IPS DF 6.9 (cell line): ENCODE measurements around the gene NLRC5.

ENCODE experiments used
- DNase-seq: peaks from one replicate; pipeline ENCODE4 v3.0.0-alpha.2; 2013; ENCODE audit warnings: low read depth, low spot score
- H3K27ac ChIP-seq: one replicate; pipeline ENCODE4 v1.5.1; 2013; ENCODE audit warnings: low read length, control low read depth
- H3K27me3 ChIP-seq: 2 replicates; pipeline ENCODE4 v1.6.1; 2013; ENCODE audit warnings: mild to moderate bottlenecking, low read length; ENCODE audit not compliant: control insufficient read depth, insufficient read depth
- H3K36me3 ChIP-seq: 2 replicates; pipeline ENCODE4 v1.6.1; 2013; ENCODE audit warnings: low read length; ENCODE audit not compliant: control insufficient read depth, insufficient read depth
- H3K4me1 ChIP-seq: 2 replicates; pipeline ENCODE4 v1.6.1; 2013; ENCODE audit warnings: low read length; ENCODE audit not compliant: control insufficient read depth, insufficient read depth
- H3K4me3 ChIP-seq: 2 replicates; pipeline ENCODE4 v1.5.1; 2013; ENCODE audit warnings: mild to moderate bottlenecking, low read length
- H3K9me3 ChIP-seq: 2 replicates; pipeline ENCODE4 v1.6.1; 2013; ENCODE audit warnings: low read length, inconsistent platforms; ENCODE audit not compliant: control insufficient read depth, insufficient read depth
- WGBS: extraction: QIAGEN DNeasy Blood & Tissue Kit; methylation state at CpG from one replicate; pipeline ENCODE4 v1.1.7; 2013; ENCODE audit warnings: mixed read lengths, missing lambda C conversion rate; ENCODE audit not compliant: insufficient read length, insufficient coverage; 5-methylcytosine and 5-hydroxymethylcytosine counted together

Gene NLRC5

GRCh38 chr16:57026778-57027062 is 37.4 kb downstream of the NLRC5 start:
- Histone ChIP-seq H3K4me1 (no peaks in the 10 kb centered on the region), H3K4me3 (no peak overlapping the region), H3K36me3 (no peaks in the 10 kb centered on the region), H3K9me3 (no peaks in the 10 kb centered on the region), H3K27ac (no peak overlapping the region), H3K27me3 (no peaks in the 10 kb centered on the region)
- no peak for DNase-seq
- no CpG with 5 or more reads among the region's 3 CpGs for WGBS

- H3K4me1 ChIP-seq = no peaks in the 10 kb centered on the region
- DNase-seq = no peak
- H3K9me3 ChIP-seq = no peaks in the 10 kb centered on the region
- WGBS = no CpG with 5 or more reads among the region's 2 CpGs
- no peaks in the 10 kb centered on the region for H3K27me3 ChIP-seq
- no peak overlapping the region for H3K4me3 ChIP-seq
- no peak overlapping the region for H3K27ac ChIP-seq
- no peaks in the 10 kb centered on the region for H3K36me3 ChIP-seq
Observed at GRCh38 chr16:57027067-57027466, 37.7 kb downstream of the NLRC5 start.

- Histone ChIP-seq H3K4me1 (no peaks in the 10 kb centered on the region), H3K27ac (no peak overlapping the region), H3K27me3 (no peaks in the 10 kb centered on the region), H3K9me3 (no peaks in the 10 kb centered on the region), H3K4me3 (no peak overlapping the region), H3K36me3 (no peaks in the 10 kb centered on the region)
- WGBS = no CpG with 5 or more reads among the region's 4 CpGs
- no peak for DNase-seq
Observed at GRCh38 chr16:57028086-57028485, 38.7 kb downstream of the NLRC5 start.

GRCh38 chr16:57029161-57030160 is 40.1 kb downstream of the NLRC5 start:
- Histone ChIP-seq H3K27ac (no peak overlapping the region), H3K27me3 (no peaks in the 10 kb centered on the region), H3K9me3 (no peaks in the 10 kb centered on the region), H3K36me3 (no peaks in the 10 kb centered on the region), H3K4me3 (no peak overlapping the region), H3K4me1 (no peaks in the 10 kb centered on the region)
- no peak for DNase-seq
- WGBS = no CpG with 5 or more reads among the region's 16 CpGs

- H3K4me1 ChIP-seq = no peaks in the 10 kb centered on the region
- H3K36me3 ChIP-seq = no peaks in the 10 kb centered on the region
- H3K27me3 ChIP-seq = no peaks in the 10 kb centered on the region
- no CpG with 5 or more reads among the region's 2 CpGs for WGBS
- H3K9me3 ChIP-seq = no peaks in the 10 kb centered on the region
- no peak for DNase-seq
- H3K4me3 ChIP-seq = no peak overlapping the region
- no peak overlapping the region for H3K27ac ChIP-seq
Observed at GRCh38 chr16:57030346-57030902, 41.1 kb downstream of the NLRC5 start.

GRCh38 chr16:57031156-57031555 is 41.8 kb downstream of the NLRC5 start:
- Histone ChIP-seq H3K9me3 (no peaks in the 10 kb centered on the region), H3K27me3 (no peaks in the 10 kb centered on the region), H3K27ac (no peak overlapping the region), H3K4me1 (no peaks in the 10 kb centered on the region), H3K4me3 (no peak overlapping the region), H3K36me3 (no peaks in the 10 kb centered on the region)
- no CpG with 5 or more reads among the region's 4 CpGs for WGBS
- no peak for DNase-seq

GRCh38 chr16:57032346-57032745 is 43.0 kb downstream of the NLRC5 start:
- H3K27me3 ChIP-seq = no peaks in the 10 kb centered on the region
- H3K4me1 ChIP-seq = no peaks in the 10 kb centered on the region
- DNase-seq = no peak
- no peaks in the 10 kb centered on the region for H3K9me3 ChIP-seq
- H3K36me3 ChIP-seq = no peaks in the 10 kb centered on the region
- no peak overlapping the region for H3K4me3 ChIP-seq
- H3K27ac ChIP-seq = no peak overlapping the region

- Histone ChIP-seq H3K27ac (no peak overlapping the region), H3K27me3 (no peaks in the 10 kb centered on the region), H3K4me3 (no peak overlapping the region), H3K4me1 (no peaks in the 10 kb centered on the region), H3K9me3 (no peaks in the 10 kb centered on the region), H3K36me3 (no peaks in the 10 kb centered on the region)
- DNase-seq = no peak
- WGBS = no CpG with 5 or more reads among the region's 5 CpGs
Observed at GRCh38 chr16:57032931-57033330, 43.6 kb downstream of the NLRC5 start.

GRCh38 chr16:57036315-57036714 is 47.0 kb downstream of the NLRC5 start:
- no CpG with 5 or more reads among the region's 4 CpGs for WGBS
- H3K4me3 ChIP-seq = no peak overlapping the region

GRCh38 chr16:57036945-57037344 is 47.6 kb downstream of the NLRC5 start:
- H3K9me3 ChIP-seq = no peaks in the 10 kb centered on the region
- no peak overlapping the region for H3K27ac ChIP-seq
- no peaks in the 10 kb centered on the region for H3K36me3 ChIP-seq
- H3K4me1 ChIP-seq = no peaks in the 10 kb centered on the region
- no peak overlapping the region for H3K4me3 ChIP-seq
- no CpG with 5 or more reads among the region's 7 CpGs for WGBS
- DNase-seq = no peak
- no peaks in the 10 kb centered on the region for H3K27me3 ChIP-seq

More at GRCh38 chr16:57036315-57036714, 47.0 kb downstream of the NLRC5 start:
- Histone ChIP-seq H3K27ac (no peak overlapping the region), H3K9me3 (no peaks in the 10 kb centered on the region), H3K4me1 (no peaks in the 10 kb centered on the region), H3K27me3 (no peaks in the 10 kb centered on the region), H3K36me3 (no peaks in the 10 kb centered on the region)
- no peak for DNase-seq

GRCh38 chr16:57038166-57038565 is 48.8 kb downstream of the NLRC5 start:
- no peak overlapping the region for H3K4me3 ChIP-seq
- H3K4me1 ChIP-seq = no peaks in the 10 kb centered on the region
- H3K27me3 ChIP-seq = no peaks in the 10 kb centered on the region
- WGBS = no CpG with 5 or more reads among the region's 2 CpGs
- no peak for DNase-seq
- no peak overlapping the region for H3K27ac ChIP-seq
- H3K9me3 ChIP-seq = no peaks in the 10 kb centered on the region
- H3K36me3 ChIP-seq = no peaks in the 10 kb centered on the region
